Activated CD8-positive, alpha-beta memory T cell treated with anti-CD3 and anti-CD28 coated beads for 4 hours (primary cell): Measurements from ENCODE around the gene NFE2L2.
"Not testable (repeated sequence)": the region's sequence is repeated elsewhere in the genome, so short reads cannot be mapped to it uniquely, and the experiment has no call there.

ENCODE experiments used
- DNase-seq, 2 donors: peaks; one replicate each; pipeline ENCODE4 v3.0.0-alpha.2; 2020; ENCODE audit warnings: low read depth in 2 of 2

NFE2L2 gene

DNA sequence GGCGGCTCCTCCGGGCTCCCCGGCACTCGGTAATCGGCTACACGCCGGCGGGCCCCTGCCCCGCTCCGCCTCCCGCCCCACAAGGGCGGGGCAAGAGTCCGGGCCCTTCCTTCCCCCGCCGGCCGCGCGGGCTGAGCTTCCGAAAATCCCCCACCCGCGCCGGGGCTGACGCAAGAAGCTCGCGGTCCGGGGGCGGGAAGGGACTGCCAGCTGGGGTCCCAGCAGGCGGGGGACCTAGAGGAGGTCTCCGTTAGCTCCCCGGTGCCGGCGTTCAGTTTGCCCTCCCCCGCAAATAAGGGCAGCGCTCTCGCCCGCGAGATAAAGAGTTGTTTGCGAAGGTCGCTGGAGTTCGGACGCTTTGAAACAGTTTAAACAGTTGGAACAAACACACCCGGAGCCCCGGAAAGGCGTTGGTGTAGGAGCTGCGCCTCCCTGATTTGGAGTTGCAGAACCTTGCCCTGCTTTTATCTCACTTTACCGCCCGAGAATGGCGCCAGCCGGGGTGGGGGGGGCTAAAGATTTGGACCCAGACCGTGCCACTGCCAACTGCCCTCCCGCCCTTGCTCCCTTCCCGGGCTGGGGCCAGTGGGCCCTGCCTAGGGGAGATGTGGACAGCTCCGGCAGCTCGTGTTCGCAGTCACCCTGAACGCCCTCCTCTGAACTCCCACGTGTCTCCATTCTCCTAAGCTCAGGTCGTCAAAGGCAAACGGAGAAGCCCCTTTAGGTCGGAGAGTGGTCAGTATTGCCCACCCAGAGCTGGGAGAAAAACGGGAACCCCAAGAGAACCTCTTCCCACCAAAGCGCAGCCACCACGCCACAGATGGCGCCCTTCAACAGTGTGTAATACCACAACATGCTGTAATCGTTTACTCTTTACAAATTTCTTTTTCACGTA lies at the start of gene NFE2L2:
Gene NFE2L2 (minus strand): TSS at position 35 of the 895 bp plus-strand sequence. CDS start 151 bp downstream, outside the sequence.
- peak; percentile 95 to 96 for DNase-seq

DNA sequence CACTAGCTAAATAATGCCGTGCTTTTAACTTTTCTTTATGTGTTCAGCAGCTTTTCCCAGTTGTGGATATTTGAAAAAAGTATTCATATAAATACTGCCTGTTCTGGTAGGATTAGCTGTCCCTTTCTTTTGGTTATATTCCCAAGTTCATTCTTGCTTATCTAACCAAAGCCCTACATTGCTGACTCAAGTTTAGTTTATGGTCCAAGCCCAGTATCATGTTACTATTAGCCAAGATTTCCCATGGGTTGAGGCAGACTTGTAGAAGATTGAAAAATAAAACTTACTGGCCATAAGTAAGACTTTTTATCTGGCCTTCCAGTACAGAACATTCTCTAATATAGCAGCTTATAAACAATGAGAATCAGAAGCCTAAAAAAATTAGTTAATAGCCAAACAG lies 49.7 kb upstream of the NFE2L2 start:
- no peak for DNase-seq

DNA sequence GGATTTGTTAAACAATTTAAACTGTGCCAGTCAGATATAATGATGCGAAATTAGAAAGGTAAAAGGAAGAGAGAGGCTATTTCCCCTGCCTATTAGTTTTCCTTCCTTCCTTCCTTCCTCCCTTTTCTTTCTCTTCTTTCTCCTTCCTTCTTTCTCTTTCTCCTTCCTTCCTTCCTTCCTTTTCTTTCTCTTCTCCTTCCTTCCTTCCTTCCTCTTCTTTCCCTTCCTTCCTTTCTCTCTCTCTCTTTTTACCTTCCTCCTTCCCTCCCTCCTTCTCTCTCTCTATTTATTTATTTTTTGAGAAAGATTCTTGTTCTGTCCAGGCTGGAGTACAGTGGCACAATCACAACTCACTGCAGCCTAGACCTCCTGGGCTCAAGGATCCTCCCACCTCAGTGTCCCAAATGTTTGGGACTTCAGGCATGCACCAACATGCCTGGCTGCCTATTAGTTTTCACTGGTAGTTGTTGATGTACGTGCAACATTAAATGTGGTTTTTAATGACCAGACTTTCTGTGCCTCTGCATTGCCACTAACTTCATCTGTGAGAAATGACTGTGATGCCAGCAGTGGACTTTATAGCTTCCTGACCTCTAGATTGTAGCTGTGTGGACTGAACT lies 48.7 kb upstream of the NFE2L2 start:
- DNase-seq, result no peak

DNA sequence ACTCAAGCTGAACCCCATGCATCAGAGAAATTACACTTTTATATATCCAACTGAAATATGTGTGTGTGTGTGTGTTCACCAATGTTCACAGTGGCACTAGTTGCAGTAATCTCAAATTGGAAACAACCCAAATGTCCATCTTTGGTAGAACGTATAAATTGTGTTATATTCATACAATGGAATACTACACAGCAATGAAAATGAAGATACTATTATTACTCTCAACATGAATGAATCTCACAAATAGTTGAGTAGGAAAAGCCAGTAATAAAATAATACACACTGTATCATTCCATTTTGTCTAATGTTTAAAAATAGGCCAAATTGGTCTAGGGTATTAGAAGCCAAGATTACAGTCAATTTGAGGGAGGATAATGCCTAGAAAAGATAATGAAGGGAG lies 48.0 kb upstream of the NFE2L2 start:
- no peak for DNase-seq

DNA sequence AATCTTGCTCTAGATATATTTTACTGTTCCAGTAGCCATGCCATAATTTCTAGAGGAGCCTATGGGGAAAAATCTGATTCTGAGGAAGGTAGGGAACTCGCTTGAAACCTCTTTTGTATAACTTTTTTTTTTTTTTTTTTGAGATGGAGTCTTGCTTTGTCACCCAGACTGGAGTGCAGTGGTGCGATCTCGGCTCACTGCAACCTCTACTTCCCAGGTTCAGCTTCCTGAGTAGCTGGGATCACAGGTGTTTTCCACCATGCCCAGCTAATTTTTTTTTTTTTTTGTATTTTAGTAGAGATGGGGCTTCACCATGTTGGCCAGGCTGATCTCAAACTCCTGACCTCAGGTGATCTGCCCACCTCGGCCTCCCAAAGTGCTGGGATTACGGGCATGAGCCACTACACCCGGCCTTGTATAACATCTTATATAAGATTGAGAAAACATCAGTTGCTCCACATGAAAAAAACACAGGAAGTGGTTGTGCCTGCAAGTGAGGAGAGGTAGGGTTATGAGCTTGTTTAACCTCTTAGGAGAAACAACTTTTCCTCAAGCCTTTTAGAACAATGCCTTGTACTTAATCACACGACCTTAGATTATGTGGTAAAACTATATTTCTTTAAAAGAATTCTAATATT lies 45.3 kb upstream of the NFE2L2 start:
- not testable (repeated sequence) for DNase-seq

DNA sequence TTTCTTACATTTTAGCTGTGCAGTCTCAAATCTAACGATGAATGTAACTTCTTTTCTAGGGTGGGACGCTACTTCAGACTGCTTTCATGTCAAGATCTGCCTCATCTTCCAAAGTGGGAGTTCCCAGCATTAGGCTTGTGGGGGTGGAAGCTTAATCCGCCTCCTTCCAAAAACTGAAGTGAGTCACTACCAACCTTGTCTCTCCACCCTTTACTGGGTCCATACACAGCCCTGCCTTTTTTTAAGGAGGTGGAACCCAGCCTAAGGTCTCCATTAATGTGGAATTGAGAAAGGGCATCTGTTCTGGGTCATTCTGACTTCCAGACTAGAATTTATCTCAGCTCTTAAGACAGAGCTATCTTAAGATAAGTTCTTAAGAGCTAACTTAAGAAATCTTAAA lies 42.0 kb upstream of the NFE2L2 start:
- DNase-seq, result no peak

DNA sequence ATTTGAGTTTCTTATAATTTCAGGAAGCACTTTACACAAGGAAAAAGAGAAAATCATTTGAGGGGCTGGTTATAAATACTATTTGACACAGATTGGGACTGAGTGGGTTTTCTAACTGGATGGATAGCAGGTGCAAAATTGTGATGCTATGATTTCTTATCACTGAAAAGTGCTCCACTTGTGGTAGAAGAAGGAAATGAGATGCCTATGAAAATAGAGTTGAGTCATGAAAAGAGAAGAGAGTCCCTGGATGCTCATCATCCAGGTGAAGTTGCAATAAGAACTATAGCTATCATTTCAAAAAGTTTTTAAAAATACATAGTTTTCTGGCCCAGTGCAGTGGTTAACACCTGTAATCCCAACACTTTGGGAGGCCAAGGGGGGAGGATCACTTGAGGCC lies 39.4 kb upstream of the NFE2L2 start:
- no peak for DNase-seq

DNA sequence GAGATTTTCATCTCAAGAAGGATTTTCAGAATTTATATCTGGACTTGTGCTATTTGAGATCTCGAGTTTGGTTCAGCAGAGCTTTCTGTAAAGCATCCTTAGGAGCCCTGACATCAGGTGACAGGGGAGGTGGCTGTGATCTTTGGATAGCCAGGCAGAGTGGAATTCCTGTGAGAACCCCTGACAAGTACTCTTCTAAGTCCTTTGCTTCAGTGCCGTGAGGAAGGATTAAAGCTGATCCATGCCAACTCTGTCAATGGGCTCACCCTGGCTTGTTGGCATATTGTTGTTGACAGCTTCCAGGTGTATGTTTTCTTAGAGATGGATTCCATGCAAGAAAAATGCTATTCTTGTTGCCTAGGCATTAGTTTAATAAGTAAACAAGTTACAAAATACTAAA lies 38.0 kb upstream of the NFE2L2 start:
- DNase-seq, result no peak

DNA sequence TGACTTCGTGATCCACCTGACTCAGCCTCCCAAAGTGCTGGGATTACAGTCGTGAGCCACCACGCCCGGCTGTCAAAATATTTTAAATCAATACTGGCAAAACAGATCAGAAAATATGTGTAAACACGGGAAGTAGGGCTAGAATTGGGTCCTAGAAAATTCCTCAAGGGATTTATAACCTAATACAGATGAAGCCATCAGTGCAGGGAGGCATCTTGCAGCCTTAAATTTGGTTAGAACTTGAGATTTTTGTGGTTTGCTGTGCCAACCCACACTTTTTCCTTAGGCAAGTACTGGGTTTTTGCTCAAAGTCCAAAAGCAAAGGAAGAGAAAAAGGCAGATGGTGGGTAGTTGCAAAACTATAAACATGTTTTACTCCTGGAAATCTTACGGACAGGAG lies 33.7 kb upstream of the NFE2L2 start:
- DNase-seq, result no peak

DNA sequence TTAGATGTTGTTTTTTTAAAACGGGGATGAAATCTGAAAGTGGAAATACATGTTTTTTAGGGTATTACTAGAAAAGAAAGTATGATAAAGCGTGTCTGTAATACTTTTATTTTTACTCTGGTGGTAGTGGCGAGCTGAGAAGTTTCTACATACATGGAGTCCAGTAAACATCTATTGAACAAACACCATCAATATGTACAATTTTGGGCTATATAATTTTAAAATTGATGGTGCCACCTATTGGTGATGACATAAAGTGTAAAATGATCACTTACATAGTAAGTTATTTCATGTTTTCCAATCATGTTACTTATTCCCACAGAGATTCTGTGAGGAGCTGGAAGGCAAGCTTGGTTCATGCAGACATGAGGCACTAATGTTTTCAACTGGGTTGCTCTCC lies 31.5 kb upstream of the NFE2L2 start:
- DNase-seq, result no peak

DNA sequence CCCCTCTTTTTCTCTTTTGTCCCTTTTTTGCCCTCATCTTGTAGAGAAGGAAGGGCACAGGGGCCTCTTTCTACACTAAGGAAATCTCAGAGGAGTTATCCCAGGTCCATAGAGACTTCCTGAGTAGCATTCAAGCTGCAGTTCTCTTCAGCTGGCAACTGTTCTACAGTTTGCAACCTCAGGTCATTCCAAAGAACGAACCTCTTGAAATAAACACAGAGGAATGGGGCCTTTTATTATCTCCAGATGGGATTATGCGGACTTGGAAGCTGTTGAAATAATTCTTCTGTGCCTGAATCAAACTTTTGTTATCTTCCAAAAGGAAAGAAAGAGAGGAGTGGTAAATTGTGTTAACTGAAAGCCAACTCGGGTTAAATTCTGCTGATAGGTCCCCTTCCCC lies 31.0 kb upstream of the NFE2L2 start:
- DNase-seq, result no peak

DNA sequence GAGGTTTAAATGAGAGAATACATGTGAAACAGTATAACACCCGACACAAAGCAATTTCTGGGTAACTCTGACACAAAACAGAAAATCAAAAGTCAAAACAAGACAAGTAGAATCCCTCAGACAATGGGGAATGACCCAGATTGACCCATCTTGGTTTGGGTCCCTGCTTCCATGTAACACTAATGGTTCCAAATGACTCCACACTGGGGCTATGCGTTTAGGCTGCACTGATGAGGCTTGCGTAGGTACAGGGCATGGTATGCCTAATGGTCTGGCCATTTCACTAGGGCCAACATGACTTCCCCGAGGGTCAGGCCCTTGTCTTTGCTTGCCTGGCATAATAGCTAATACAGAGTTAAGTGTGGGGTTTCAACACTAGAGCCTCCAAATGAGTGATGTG lies 27.2 kb upstream of the NFE2L2 start:
- no peak for DNase-seq

DNA sequence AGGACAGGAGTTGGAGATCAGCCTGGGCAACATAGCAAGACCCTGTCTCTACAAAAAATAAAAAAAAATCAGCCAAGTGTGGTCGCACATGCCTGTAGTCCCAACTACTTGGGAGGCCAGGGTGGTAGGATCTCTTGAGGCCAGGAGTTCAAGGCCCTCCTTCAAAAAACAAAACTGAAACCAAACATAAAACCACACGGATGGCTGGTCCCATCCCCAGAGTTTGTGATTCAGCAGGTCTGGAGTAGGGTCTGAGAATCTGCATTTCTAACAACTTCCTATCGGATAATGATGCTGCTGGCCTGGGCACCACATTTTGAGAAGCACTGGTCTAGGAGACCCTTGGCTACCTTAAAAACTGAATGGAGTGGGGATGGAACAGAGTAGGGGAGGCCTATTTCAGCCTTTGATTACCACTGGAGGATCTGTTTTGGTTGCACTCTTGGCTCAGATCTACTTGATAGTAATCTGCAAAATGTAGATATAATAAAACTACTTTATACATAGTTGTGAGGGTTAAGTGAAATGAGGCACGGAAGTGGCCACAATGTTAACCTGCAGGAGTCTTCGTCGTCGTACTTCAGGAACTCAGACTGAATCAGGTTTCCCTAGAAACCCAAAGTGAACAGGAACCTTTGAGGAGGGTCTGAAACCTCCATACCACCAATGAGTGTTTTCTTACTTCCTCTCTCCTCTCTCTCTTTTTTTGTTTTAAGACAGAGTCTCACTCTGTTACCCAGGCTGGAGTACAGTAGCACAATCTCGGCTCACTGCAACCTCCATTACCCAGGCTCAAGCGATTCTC lies 25.5 kb upstream of the NFE2L2 start:
- no peak for DNase-seq

DNA sequence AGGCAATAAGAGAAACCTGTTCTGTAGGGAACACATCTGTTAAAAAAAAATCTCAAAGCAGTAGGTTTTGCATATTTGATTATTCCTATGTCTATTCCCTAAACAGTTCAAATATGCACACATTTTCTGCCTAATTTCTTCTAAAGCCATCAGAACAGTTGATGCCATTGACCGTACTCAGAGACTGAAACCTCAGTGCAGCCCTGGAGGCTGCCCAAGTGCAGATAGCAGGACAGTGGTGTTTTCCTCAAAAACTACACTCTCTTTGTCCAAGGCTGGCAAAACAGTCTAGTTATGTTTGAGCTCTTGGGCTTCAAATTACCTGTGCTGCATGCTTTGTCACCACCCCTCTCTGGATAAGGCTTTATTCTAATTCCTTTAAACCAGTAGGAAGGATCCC lies 23.3 kb upstream of the NFE2L2 start:
- DNase-seq, result no peak

DNA sequence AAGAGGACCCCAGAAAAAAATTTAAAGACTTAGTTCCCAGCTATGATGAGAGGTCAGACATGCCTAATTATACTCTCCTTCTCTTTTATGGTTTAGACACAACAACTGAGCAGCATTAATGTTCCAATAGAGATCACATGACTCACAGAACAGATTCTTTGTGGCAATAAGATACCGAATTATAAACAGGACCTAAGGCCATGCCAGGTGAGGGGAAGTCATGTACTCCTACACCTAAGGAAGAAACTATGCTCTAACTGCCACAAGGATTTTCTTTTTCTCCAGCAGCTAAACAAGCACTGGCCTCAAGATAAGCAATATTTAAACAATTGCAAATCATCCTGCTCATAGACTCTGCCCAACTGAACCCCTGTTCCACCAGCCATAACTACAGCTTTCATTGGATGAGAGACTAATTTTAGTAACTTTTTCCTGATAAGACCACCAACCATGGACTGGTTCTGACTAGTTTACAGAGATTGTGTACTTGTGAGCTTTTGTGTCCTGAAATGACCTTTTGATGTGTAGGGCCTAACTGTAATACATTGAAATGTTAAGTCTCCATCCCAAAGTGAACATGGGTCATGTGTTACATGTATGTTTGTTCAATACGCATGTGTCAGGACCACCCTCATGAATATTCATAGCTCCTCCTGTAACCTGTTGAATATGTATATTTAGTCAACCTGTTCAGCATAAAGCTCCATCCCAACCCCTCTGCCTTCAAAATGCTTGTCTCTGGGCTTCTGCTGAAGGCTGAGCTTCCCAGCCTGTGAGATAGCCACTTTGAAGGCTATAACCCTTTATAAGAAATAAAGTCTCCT lies 21.6 kb upstream of the NFE2L2 start:
- DNase-seq, result no peak

DNA sequence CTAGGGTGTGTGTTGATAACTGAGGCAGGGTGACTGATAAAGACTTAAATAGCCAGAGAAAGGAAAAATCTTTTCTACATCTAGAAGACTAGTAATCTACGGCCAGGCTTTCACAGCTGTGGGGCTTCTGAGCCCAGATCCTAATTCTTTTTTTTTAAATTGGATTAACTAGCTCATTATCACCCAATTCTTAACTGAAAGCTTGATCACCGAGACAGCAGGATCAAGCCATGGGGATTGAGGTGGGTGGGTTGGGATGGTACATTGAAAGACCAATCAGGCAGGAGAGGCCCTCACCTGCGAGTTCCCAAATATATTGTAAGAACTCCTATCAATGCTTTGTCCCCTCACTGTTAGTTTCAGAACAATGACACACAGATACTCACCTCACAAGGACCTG lies 20.0 kb upstream of the NFE2L2 start:
- no peak for DNase-seq

DNA sequence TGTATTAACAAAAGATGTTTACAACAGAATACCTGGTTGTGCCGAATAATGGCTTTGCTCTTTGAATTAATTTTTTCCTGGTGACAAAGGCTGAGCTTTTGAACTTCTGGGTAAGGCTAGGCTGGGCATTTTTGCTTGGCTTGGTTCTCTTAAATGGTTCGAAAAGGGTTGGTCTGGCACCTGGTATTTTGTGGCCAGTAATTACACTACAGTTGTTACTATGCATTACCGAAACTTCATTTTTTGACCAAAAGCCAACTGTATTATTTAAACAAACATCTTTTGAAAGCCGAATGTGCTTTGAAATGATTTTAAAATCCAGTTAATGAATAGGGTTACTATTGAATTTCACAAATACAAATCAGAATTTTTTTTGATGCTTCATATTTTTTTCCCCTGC lies 19.4 kb upstream of the NFE2L2 start:
- no peak for DNase-seq

DNA sequence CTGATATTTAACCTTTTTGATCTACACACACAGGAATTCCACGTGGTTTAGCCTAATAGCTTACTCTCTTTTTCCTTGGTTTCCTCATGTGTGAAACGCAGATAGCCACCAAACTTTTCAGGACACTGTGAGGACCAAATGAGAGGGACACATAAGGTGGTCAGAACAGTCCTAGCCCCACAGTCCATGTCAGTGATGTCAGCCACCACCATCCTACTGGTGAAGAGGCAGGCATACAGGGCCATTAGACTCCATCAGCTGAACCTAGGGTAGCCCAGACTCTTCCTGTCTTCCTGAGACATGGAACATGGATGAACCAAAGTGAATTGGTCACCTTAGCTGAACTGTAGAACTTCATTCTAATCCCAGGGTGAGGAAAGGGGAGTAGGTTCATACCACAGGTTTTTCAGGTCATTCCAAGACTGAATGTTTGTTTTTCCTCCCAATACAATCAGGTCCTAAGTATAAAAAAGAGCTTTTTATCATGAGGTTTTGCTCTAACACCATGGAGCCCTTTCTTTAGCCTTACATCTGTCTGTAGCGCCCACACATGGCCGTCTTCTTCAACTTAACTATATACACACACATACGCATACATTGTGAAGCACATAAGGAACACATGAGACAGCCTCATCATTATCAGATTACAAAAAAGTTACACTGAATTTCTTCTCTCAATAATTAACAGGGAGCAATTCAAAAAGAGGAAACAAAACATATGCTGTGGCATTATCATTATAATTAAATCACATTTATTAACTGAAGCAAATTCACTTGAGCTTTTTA lies 18.5 kb upstream of the NFE2L2 start:
- DNase-seq, result no peak

DNA sequence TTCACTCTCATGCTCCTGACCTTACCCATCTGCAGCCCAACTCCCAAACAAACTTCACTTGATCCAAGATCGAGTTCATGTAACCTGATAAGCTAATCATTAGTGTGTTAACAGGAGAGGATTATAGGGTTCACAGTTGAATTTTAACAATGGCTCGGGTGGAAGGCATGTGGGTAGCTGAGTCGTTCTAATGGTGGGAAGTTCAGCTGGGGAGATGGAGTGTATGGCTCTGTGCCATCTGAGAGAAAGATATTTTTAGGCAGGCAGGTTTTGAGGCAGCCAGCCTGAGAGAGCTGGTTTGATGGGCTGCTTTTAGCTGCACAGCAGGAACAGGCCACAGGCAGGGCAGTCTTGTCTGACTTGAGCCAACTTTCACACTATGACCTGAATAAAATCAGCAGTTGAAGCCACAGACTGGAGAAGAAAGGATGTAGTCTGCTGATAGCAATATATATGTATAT lies 17.7 kb upstream of the NFE2L2 start:
- no peak for DNase-seq
